Immature natural killer cell (primary cell): ENCODE results near the gene CNTN1. TPM values are rescaled to one million over a fixed set of nuclear protein-coding genes. Genes with fewer than 3 reads are reported as not detected.

Experiments
- DNase-seq, 3 donors: peaks; one replicate each; pipeline ENCODE4 v3.0.0; 2022; ENCODE audit warnings: mixed read lengths in 1 of 3
- H3K27ac Mint-ChIP-seq, 6 donors: one replicate each; pipeline ENCODE4 v1.8.0; 2020; ENCODE audit warnings: mixed read lengths in 6 of 6, mild to moderate bottlenecking in 5 of 6, inconsistent platforms in 4 of 6, moderate library complexity in 3 of 6
- H3K27me3 Mint-ChIP-seq, 3 donors: one replicate each; pipeline ENCODE4 v1.8.0; 2020 to 2021; ENCODE audit warnings: low read depth in 3 of 3, mild to moderate bottlenecking in 3 of 3, mixed read lengths in 3 of 3, moderate library complexity in 3 of 3, inconsistent platforms in 1 of 3
- H3K36me3 Mint-ChIP-seq, 3 donors: one replicate each; pipeline ENCODE4 v1.8.0; 2020; ENCODE audit warnings: mixed read lengths in 3 of 3, inconsistent platforms in 2 of 3, mild to moderate bottlenecking in 2 of 3
- H3K4me1 Mint-ChIP-seq, 2 donors: one replicate each; pipeline ENCODE4 v1.8.0; 2020; ENCODE audit warnings: inconsistent platforms in 2 of 2, mild to moderate bottlenecking in 2 of 2, mixed read lengths in 2 of 2, moderate library complexity in 1 of 2
- H3K4me3 Mint-ChIP-seq, 5 donors: one replicate each; pipeline ENCODE4 v1.8.0; 2020; ENCODE audit warnings: mild to moderate bottlenecking in 5 of 5, mixed read lengths in 5 of 5, inconsistent platforms in 3 of 5, moderate library complexity in 3 of 5
- H3K9me3 Mint-ChIP-seq, 6 donors: one replicate each; pipeline ENCODE4 v1.8.0; 2020; ENCODE audit warnings: mild to moderate bottlenecking in 6 of 6, mixed read lengths in 6 of 6, inconsistent platforms in 4 of 6, moderate library complexity in 3 of 6
- polyA plus RNA-seq, 3 donors: library from polyadenylated mRNA; unstranded; fragments of 300-500 nt; fragmentation: Illumina TruSeq; gene quantifications; one replicate each; pipeline ENCODE4 v1.2.3, GENCODE V29; 2021

The CNTN1 gene
- polyA plus RNA-seq, 3 donors from 2014 or later = not detected

GRCh38 chr12:40672741-40673271 lies 19.4 kb upstream of the CNTN1 start:
- H3K9me3 Mint-ChIP-seq = peaks cover 4 to 13% (median 10%) of the 10 kb centered on the region in 6 donors
- H3K27ac Mint-ChIP-seq = no peak overlapping the region
- no peak overlapping the region for H3K4me3 Mint-ChIP-seq
- no peaks in the 10 kb centered on the region for H3K27me3 Mint-ChIP-seq
- no peaks in the 10 kb centered on the region for H3K4me1 Mint-ChIP-seq
- DNase-seq = no peak
- H3K36me3 Mint-ChIP-seq = no peaks in the 10 kb centered on the region

DNA sequence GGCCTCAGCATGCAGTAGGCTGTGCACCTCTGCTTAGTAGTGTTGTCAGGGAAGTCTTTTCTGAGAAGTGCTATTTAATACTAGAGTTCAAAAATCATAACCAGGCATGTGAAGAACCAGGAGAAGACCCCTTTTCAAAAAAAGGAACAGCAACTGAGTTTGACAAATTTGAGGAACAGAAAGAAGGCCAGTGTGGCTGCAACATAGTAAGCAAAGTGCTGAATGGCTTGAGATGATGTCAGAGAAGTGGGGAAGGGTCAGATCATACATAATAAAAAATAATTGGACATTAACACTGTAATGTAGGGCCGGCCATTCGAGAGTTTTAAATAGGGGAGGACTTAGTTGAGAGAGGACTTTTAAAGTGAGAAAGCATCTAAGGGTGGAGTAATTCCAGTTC lies 11.1 kb upstream of the CNTN1 start:
- peaks cover 0 to 8% (median 0%) of the 10 kb centered on the region in 3 donors for H3K36me3 Mint-ChIP-seq
- DNase-seq = no peak
- H3K4me1 Mint-ChIP-seq = no peaks in the 10 kb centered on the region
- H3K4me3 Mint-ChIP-seq = no peak overlapping the region
- peaks cover 3 to 43% (median 16%) of the 10 kb centered on the region in 6 donors for H3K9me3 Mint-ChIP-seq
- no peak overlapping the region for H3K27ac Mint-ChIP-seq
- H3K27me3 Mint-ChIP-seq = peaks cover 0 to 3% (median 0%) of the 10 kb centered on the region in 3 donors

DNA sequence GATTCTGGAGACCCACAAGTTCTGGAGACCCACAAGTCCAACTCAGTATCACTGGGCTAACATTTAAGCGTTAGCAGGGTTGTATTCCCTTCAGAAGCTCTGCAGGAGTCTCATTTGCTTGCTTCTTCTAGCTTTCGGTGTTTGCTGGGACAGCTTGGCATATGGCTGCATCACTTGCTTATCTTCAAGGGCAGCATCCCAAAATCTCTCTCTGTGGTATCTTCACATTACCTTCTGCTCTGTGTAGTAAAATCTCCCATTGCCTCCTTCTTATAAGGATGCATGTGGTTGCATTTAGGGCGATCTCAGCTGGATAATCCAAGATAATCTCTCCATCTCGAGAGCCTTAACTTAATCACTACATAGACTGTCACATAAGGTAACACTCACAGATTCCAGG lies 7.3 kb upstream of the CNTN1 start:
- peaks cover 10 to 34% (median 12%) of the 10 kb centered on the region in 6 donors for H3K9me3 Mint-ChIP-seq
- H3K27ac Mint-ChIP-seq = no peak overlapping the region
- peaks cover 0 to 4% (median 0%) of the 10 kb centered on the region in 3 donors for H3K36me3 Mint-ChIP-seq
- peaks cover 0 to 3% (median 0%) of the 10 kb centered on the region in 3 donors for H3K27me3 Mint-ChIP-seq
- H3K4me1 Mint-ChIP-seq = no peaks in the 10 kb centered on the region
- no peak overlapping the region for H3K4me3 Mint-ChIP-seq
- DNase-seq = no peak

DNA sequence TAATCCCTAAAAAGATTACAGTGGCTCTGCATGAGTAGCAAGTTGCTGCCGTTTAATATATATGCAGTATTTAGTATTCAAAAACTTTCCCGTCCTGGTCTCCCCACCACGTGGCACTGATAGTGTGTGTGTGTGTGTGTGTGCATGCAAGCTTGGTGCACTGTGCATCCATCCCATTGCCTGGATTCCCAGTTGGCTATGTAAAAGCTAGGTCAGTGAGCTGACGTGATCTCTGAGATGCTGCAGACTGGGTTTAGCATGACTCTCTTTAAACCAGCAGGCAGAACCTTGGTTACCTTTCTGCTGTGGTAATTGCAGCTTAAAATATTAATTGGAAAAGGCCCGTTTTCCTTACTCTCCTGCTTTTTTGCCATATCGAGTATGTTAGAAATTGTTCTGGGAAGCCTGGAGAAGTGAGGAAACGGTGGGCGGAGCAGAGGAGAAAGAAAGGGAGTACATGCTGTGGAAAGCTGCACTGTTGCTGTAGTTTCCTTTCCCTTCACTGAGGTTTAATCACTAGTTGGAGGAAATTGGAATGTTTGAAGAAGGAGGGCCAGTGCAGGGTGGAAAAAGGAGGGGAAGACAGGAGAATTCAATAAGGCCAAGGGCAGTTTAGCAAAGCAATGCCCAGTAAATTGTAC lies 4.0 kb upstream of the CNTN1 start:
- DNase-seq = no peak
- H3K4me3 Mint-ChIP-seq = no peak overlapping the region
- H3K27ac Mint-ChIP-seq = no peak overlapping the region
- peaks cover 7 to 27% (median 10%) of the 10 kb centered on the region in 6 donors for H3K9me3 Mint-ChIP-seq
- H3K36me3 Mint-ChIP-seq = peaks cover 0 to 4% (median 0%) of the 10 kb centered on the region in 3 donors
- no peaks in the 10 kb centered on the region for H3K4me1 Mint-ChIP-seq
- H3K27me3 Mint-ChIP-seq = peaks cover 0 to 4% (median 0%) of the 10 kb centered on the region in 3 donors

- no peak overlapping the region for H3K27ac Mint-ChIP-seq
- no peak overlapping the region for H3K4me3 Mint-ChIP-seq
- DNase-seq = no peak
Observed at GRCh38 chr12:40689576-40689975, 2.7 kb upstream of the CNTN1 start.

DNA sequence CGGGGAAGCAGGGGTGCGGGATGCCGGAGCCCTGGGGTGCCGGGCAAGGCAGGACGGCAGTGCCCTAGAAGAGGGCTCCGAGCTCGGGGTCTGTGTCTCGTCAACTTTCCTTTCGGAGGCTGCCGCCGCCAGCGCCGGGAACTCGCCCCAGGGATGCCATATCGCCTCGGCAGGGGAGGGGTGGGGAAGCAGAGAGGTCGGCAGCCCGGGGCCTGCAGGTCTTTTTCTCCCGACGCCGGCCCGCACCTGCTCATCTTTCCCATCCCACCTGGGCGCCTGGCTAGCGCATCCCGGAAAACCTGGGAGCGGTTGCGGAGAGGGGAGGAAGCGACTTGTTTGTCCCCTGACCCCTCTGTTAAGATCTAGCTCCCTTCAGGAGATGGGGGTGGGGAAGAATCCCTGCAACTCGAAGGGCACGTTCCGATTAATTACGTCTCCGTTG lies 547 bp downstream of the CNTN1 start:
- Mint-ChIP-seq H3K4me1 (no peaks in the 10 kb centered on the region), H3K9me3 (peaks cover 6 to 13% (median 11%) of the 10 kb centered on the region in 6 donors), H3K27ac (no peak overlapping the region), H3K4me3 (no peak overlapping the region), H3K27me3 (peaks cover 0 to 6% (median 0%) of the 10 kb centered on the region in 3 donors), H3K36me3 (no peaks in the 10 kb centered on the region)
- no peak for DNase-seq

More at GRCh38 chr12:40689576-40689975, 2.7 kb upstream of the CNTN1 start:
- Mint-ChIP-seq H3K27me3 (peaks cover 0 to 6% (median 0%) of the 10 kb centered on the region in 3 donors), H3K4me1 (no peaks in the 10 kb centered on the region), H3K36me3 (no peaks in the 10 kb centered on the region), H3K9me3 (peaks cover 6 to 20% (median 10%) of the 10 kb centered on the region in 6 donors)

GRCh38 chr12:40693207-40693821 lies 1.1 kb downstream of the CNTN1 start:
- Mint-ChIP-seq H3K27ac (no peak overlapping the region), H3K9me3 (peaks cover 6 to 13% (median 10%) of the 10 kb centered on the region in 6 donors), H3K27me3 (peaks cover 0 to 6% (median 0%) of the 10 kb centered on the region in 3 donors), H3K4me1 (no peaks in the 10 kb centered on the region), H3K4me3 (no peak overlapping the region), H3K36me3 (no peaks in the 10 kb centered on the region)
- no peak for DNase-seq

GRCh38 chr12:40697566-40698259 lies 5.5 kb downstream of the CNTN1 start:
- H3K9me3 Mint-ChIP-seq = peaks cover 5 to 15% (median 11%) of the 10 kb centered on the region in 6 donors
- no peak for DNase-seq
- H3K4me1 Mint-ChIP-seq = no peaks in the 10 kb centered on the region
- peaks cover 0 to 2% (median 1%) of the 10 kb centered on the region in 3 donors for H3K27me3 Mint-ChIP-seq
- H3K27ac Mint-ChIP-seq = no peak overlapping the region
- H3K4me3 Mint-ChIP-seq = no peak overlapping the region
- peaks cover 0 to 3% (median 0%) of the 10 kb centered on the region in 3 donors for H3K36me3 Mint-ChIP-seq

GRCh38 chr12:40701756-40702155 lies 9.5 kb downstream of the CNTN1 start:
- DNase-seq = no peak
- Mint-ChIP-seq H3K4me1 (no peaks in the 10 kb centered on the region), H3K9me3 (peaks cover 3 to 22% (median 11%) of the 10 kb centered on the region in 6 donors), H3K27ac (no peak overlapping the region), H3K4me3 (no peak overlapping the region), H3K36me3 (peaks cover 0 to 6% (median 0%) of the 10 kb centered on the region in 3 donors), H3K27me3 (peaks cover 0 to 1% (median 1%) of the 10 kb centered on the region in 3 donors)

DNA sequence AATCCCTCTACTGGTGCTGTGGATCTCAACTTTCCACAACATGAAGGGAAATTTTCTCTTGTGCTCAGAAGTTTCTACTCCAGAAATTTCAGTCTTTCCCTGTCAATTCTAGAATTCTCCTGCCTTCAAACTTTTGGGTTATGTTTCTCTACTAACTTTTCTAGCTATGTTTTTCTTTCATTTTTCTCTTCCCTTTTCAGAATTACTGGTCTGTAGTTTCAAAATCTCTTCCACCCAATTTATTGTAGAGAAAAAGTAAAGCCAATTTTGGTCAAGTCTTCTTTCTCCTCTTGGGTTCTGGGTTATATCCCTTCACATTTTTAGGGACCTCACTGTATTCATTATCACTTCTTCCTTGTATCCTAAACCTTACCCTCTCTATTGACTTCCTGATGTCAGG lies 18.9 kb downstream of the CNTN1 start:
- Mint-ChIP-seq H3K4me1 (no peaks in the 10 kb centered on the region), H3K27ac (no peak overlapping the region), H3K27me3 (peaks cover 0 to 1% (median 0%) of the 10 kb centered on the region in 3 donors), H3K4me3 (no peak overlapping the region), H3K36me3 (peaks cover 0 to 7% (median 0%) of the 10 kb centered on the region in 3 donors), H3K9me3 (peaks cover 5 to 33% (median 17%) of the 10 kb centered on the region in 6 donors)
- DNase-seq = no peak

- Mint-ChIP-seq H3K4me1 (no peaks in the 10 kb centered on the region), H3K9me3 (peaks cover 5 to 17% (median 12%) of the 10 kb centered on the region in 6 donors), H3K36me3 (no peaks in the 10 kb centered on the region), H3K27me3 (no peaks in the 10 kb centered on the region), H3K4me3 (no peak overlapping the region), H3K27ac (no peak overlapping the region)
- no peak for DNase-seq
Observed at GRCh38 chr12:40714636-40715035, 22.4 kb downstream of the CNTN1 start.

DNA sequence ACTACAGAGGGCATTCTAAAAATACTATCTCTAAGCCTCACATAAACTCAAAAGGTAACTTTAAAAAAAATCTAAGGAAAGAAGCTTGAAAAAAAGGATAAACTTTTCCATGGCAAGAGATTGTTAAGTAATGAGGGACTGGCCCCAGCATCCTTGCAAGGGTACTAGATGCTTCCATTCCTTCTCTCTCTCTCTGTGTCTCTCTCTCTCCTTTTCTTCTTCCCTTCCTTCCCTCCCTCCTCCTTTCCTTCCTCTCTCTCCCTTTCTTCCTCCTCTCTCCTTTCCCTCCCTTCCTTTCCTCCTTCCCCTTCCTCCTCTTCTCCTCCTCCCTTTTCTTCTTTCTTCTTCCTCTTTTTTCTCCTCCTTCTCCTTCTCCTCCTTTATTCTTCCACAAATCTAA lies 23.8 kb downstream of the CNTN1 start:
- DNase-seq = no peak
- Mint-ChIP-seq H3K4me3 (no peak overlapping the region), H3K36me3 (no peaks in the 10 kb centered on the region), H3K9me3 (peaks cover 5 to 17% (median 11%) of the 10 kb centered on the region in 6 donors), H3K27ac (no peak overlapping the region), H3K27me3 (no peaks in the 10 kb centered on the region), H3K4me1 (no peaks in the 10 kb centered on the region)

DNA sequence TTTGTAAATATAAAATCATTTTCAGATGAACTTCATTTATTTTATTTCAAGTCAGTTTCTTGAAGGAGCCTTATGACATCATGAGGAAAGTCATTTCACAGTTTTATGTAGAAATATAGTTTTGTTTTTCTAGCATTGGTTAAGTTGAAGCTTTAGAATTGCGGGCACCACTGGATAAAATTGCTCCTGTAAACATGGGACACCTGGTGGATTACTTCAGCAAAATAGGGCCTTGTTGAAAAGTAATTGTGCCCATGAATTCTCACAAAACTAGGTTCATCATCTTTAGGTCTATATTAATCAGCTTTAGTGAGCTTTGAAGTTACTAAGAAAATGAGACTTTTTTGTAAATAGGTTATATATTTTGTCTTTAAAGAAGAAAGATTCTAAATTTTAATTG lies 25.3 kb downstream of the CNTN1 start:
- Mint-ChIP-seq H3K36me3 (no peaks in the 10 kb centered on the region), H3K27ac (no peak overlapping the region), H3K9me3 (peaks cover 5 to 13% (median 10%) of the 10 kb centered on the region in 6 donors), H3K4me1 (no peaks in the 10 kb centered on the region), H3K27me3 (no peaks in the 10 kb centered on the region), H3K4me3 (no peak overlapping the region)
- no peak for DNase-seq
